SK-N-SH (cell line): ENCODE measurements around the gene CTDP1. TPM values are rescaled to one million over a fixed set of nuclear protein-coding genes. Genes with fewer than 3 reads are reported as not detected.

ENCODE experiments used
- CTCF ChIA-PET: fragments of 300-600, 350-600 bp; formaldehyde crosslinking; extraction: SDS; loops from one replicate; lab custom pipeline; 2021; lab: Yijun Ruan, JAX
- POLR2A ChIA-PET: fragments of 350-600 bp; sonication (Branson Sonifier 250); formaldehyde crosslinking; extraction: SDS; loops from one replicate; lab custom pipeline; 2020; ENCODE audit warnings: antibody characterized with exemption, inconsistent platforms; lab: Yijun Ruan, JAX
- DNase-seq: peaks from one replicate; pipeline ENCODE4 v3.0.0; 2012
- H2AFZ ChIP-seq: fragments of 200-600 bp; sonication (generic); 2 replicates; pipeline ENCODE4 v1.8.1; 2016; ENCODE audit warnings: antibody characterized with exemption, mild to moderate bottlenecking, low read depth
- H3F3A ChIP-seq: fragments of 200-600 bp; sonication (generic); replicated peaks from 2 replicates; pipeline ENCODE3; 2016; ENCODE audit warnings: antibody characterized with exemption, mild to moderate bottlenecking; ENCODE audit not compliant: insufficient read depth
- H3K27ac ChIP-seq, 2 experiments: fragments of 200-500 bp in 1 of 2; fragments of 200-600 bp in 1 of 2; sonication (Bioruptor generic) in 1 of 2; sonication (generic), shearing (Covaris generic) in 1 of 2; 2 replicates each; pipeline versions ENCODE4 v1.5.1 to v1.6.1; 2014 to 2016; ENCODE audit warnings: low read depth in 2 of 2, inconsistent platforms in 1 of 2, low read length in 1 of 2, mild to moderate bottlenecking in 1 of 2, mixed read lengths in 1 of 2
- H3K27me3 ChIP-seq: fragments of 200-600 bp; sonication (generic), shearing (Covaris generic); 2 replicates; pipeline ENCODE4 v1.6.1; 2016; ENCODE audit warnings: mixed run types; ENCODE audit not compliant: insufficient read depth
- H3K36me3 ChIP-seq, 2 experiments: fragments of 200-500 bp in 1 of 2; fragments of 200-600 bp in 1 of 2; sonication (Bioruptor generic) in 1 of 2; sonication (generic) in 1 of 2; replicated peaks in 1 of 2; 2 replicates each; pipeline versions ENCODE3 to v1.5.1; 2014 to 2016; ENCODE audit warnings: low read length in 1 of 2, mild to moderate bottlenecking in 1 of 2; ENCODE audit not compliant: insufficient read depth in 2 of 2, control insufficient read depth in 1 of 2
- H3K4me1 ChIP-seq, 2 experiments: fragments of 200-500 bp in 1 of 2; fragments of 200-600 bp in 1 of 2; sonication (Bioruptor generic) in 1 of 2; sonication (generic), shearing (Covaris generic) in 1 of 2; 2 replicates each; pipeline versions ENCODE4 v1.5.1 to v1.6.1; 2014 to 2016; ENCODE audit warnings: low read depth in 1 of 2, low read length in 1 of 2, mixed run types in 1 of 2; ENCODE audit not compliant: insufficient read depth in 2 of 2, control insufficient read depth in 1 of 2
- H3K4me2 ChIP-seq: fragments of 200-600 bp; sonication (generic), shearing (Covaris generic); 2 replicates; pipeline ENCODE4 v1.6.1; 2017; ENCODE audit warnings: mixed run types
- H3K4me3 ChIP-seq, 2 experiments: fragments of 200-500 bp in 1 of 2; fragments of 200-600 bp in 1 of 2; sonication (Bioruptor generic) in 1 of 2; sonication (generic), shearing (Covaris generic) in 1 of 2; 2 replicates each; pipeline versions ENCODE4 v1.5.1 to v1.8.1; 2014 to 2016; ENCODE audit warnings: low read depth in 2 of 2, inconsistent platforms in 1 of 2, low read length in 1 of 2, mild to moderate bottlenecking in 1 of 2, mixed read lengths in 1 of 2, moderate library complexity in 1 of 2
- H3K79me2 ChIP-seq: fragments of 200-600 bp; sonication (generic); 2 replicates; pipeline ENCODE4 v1.8.1; 2017; ENCODE audit warnings: mild to moderate bottlenecking; ENCODE audit not compliant: insufficient read depth
- H3K9ac ChIP-seq: fragments of 200-600 bp; sonication (generic); 2 replicates; pipeline ENCODE4 v1.6.1; 2017; ENCODE audit warnings: mixed run types
- H3K9me2 ChIP-seq: fragments of 200-600 bp; sonication (generic); 2 replicates; pipeline ENCODE4 v1.6.1; 2017; ENCODE audit warnings: mixed run types
- H3K9me3 ChIP-seq: fragments of 200-600 bp; sonication (generic); 2 replicates; pipeline ENCODE4 v1.6.1; 2017; ENCODE audit warnings: mixed run types, mild to moderate bottlenecking, moderate library complexity
- H4K20me1 ChIP-seq: fragments of 200-600 bp; sonication (generic); 2 replicates; pipeline ENCODE4 v1.6.1; 2017; ENCODE audit warnings: mild to moderate bottlenecking, mixed run types; ENCODE audit not compliant: insufficient read depth
- CHD2 ChIP-seq: fragments of 150-350 bp; IDR thresholded peaks from 2 replicates; pipeline ENCODE4 v1.6.1; 2018; ENCODE audit warnings: low read length; ENCODE audit not compliant: partially characterized antibody
- CTCF ChIP-seq: fragments of 200-600 bp; sonication (generic); IDR thresholded peaks from 2 replicates; pipeline ENCODE4 v1.6.1; 2017; ENCODE audit warnings: antibody characterized with exemption, mild to moderate bottlenecking, moderate library complexity
- ELF1 ChIP-seq: IDR thresholded peaks from 2 replicates; pipeline ENCODE4 v1.4.0; 2012
- FOSL2 ChIP-seq: IDR thresholded peaks from 2 replicates; pipeline ENCODE4 v1.4.0; 2012; ENCODE audit warnings: low read depth, mild to moderate bottlenecking, moderate library complexity, borderline replicate concordance
- GABPA ChIP-seq: IDR thresholded peaks from 2 replicates; pipeline ENCODE4 v1.4.0; 2012; ENCODE audit warnings: low read depth, mild to moderate bottlenecking
- MXI1 ChIP-seq: IDR thresholded peaks from 2 replicates; pipeline ENCODE4 v1.6.1; 2012; ENCODE audit warnings: mild to moderate bottlenecking, low read depth, low read length, improper control_type of control experiment
- NRF1 ChIP-seq: IDR thresholded peaks from 2 replicates; pipeline ENCODE4 v1.6.1; 2012; ENCODE audit warnings: low read depth, mild to moderate bottlenecking, low read length
- POLR2AphosphoS5 ChIP-seq: IDR thresholded peaks from 2 replicates; pipeline ENCODE4 v1.6.1; 2012; ENCODE audit warnings: low read depth, low read length
- RCOR1 ChIP-seq: fragments of 150-350 bp; IDR thresholded peaks from 2 replicates; pipeline ENCODE4 v1.6.1; 2017; ENCODE audit warnings: antibody characterized with exemption, low read length
- REST ChIP-seq: IDR thresholded peaks from 2 replicates; pipeline ENCODE4 v1.6.1; 2012; ENCODE audit warnings: mild to moderate bottlenecking, low read depth, low read length, moderate library complexity
- RXRA ChIP-seq: IDR thresholded peaks from 2 replicates; pipeline ENCODE4 v1.4.0; 2012; ENCODE audit warnings: low read depth, mild to moderate bottlenecking, borderline replicate concordance
- SIN3A ChIP-seq: IDR thresholded peaks from 2 replicates; pipeline ENCODE4 v1.6.1; 2012; ENCODE audit warnings: low read depth, mild to moderate bottlenecking, low read length, moderate library complexity, borderline replicate concordance
- SMC3 ChIP-seq: IDR thresholded peaks from 2 replicates; pipeline ENCODE4 v1.6.1; 2012; ENCODE audit warnings: low read depth, low read length, improper control_type of control experiment
- TAF1 ChIP-seq: IDR thresholded peaks from 2 replicates; pipeline ENCODE4 v1.6.1; 2012; ENCODE audit warnings: low read depth, mild to moderate bottlenecking, low read length, moderate library complexity, borderline replicate concordance
- USF2 ChIP-seq: fragments of 150-350 bp; IDR thresholded peaks from 2 replicates; pipeline ENCODE4 v1.6.1; 2017; ENCODE audit warnings: antibody characterized with exemption, low read length, low read depth, borderline replicate concordance
- ZBTB33 ChIP-seq: IDR thresholded peaks from 2 replicates; pipeline ENCODE4 v1.4.0; 2012; ENCODE audit warnings: low read depth, borderline replicate concordance
- WGBS: methylation state at CpG from one replicate; pipeline ENCODE4 v1.1.6; 2017; ENCODE audit warnings: low lambda C conversion rate; 5-methylcytosine and 5-hydroxymethylcytosine counted together
- polyA plus RNA-seq, 3 experiments: library from polyadenylated mRNA; depleted of rRNA; stranded (reverse); fragments of >200 nt; gene quantifications; 2 replicates each; pipeline ENCODE4 v1.2.3, GENCODE V29; 2012

The CTDP1 gene
- polyA plus RNA-seq, 1 of the 3 experiments (the other 2 are of a cell fraction), result 15.6 TPM

- peaks cover 12 to 43% of the 10 kb centered on the region in 2 experiments for H3K36me3 ChIP-seq
- TF ChIP-seq TAF1, result no peak
- no peak for TF ChIP-seq GABPA
- no peak for TF ChIP-seq REST
- TF ChIP-seq MXI1, result no peak
- no peak for TF ChIP-seq POLR2AphosphoS5
- TF ChIP-seq USF2, result no peak
- no peak for TF ChIP-seq ZBTB33
- no peak for TF ChIP-seq SIN3A
- TF ChIP-seq ELF1, result no peak
These were observed 19.2 kb downstream of the CTDP1 start for GRCh38 chr18:79698668-79699335.

DNA sequence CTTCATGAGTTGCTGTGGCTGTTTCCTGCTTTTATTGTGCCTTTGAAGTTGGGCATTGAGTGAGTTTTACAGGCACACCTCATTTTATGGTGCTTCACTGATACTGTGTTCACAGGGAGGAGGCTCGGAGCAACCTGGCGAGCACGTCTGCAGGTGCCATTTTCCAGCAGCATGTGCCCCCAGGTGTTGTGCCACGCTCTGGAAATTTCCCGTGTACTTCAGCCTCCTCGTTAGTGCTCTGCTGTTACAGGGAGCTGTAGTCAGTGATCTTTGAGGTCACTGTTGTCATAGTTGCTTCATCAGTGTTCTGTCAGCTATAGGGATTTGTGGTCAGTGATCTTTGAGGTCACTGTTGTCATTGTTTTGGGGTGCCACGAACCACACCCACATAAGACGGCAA lies 20.1 kb downstream of the CTDP1 start:
- H3K36me3 ChIP-seq, result peaks cover 12 to 48% of the 10 kb centered on the region in 2 experiments
- no peaks in the 10 kb centered on the region for H3F3A ChIP-seq
- H3K79me2 ChIP-seq, result 0 out of 2 replicates have a peak, but pooled peaks cover 2% of the 10 kb centered on the region
- H3K9me2 ChIP-seq, result no peaks in the 10 kb centered on the region
- no peak for DNase-seq
- no peaks in the 10 kb centered on the region for H3K27me3 ChIP-seq
- CTCF ChIA-PET, result no interaction called here
- H2AFZ ChIP-seq, result no peak overlapping the region
- H3K4me1 ChIP-seq, result no peaks in the 10 kb centered on the region
- H3K27ac ChIP-seq, result no peak overlapping the region
- POLR2A ChIA-PET, result no interaction called here
- H3K4me3 ChIP-seq, result no peak overlapping the region
- H4K20me1 ChIP-seq, result peaks cover 4% of the 10 kb centered on the region
- H3K9ac ChIP-seq, result no peak overlapping the region
- WGBS, result 100% methylated on average over 5 of the region's 8 CpGs
- no peaks in the 10 kb centered on the region for H3K9me3 ChIP-seq
- H3K4me2 ChIP-seq, result no peak overlapping the region
- TF ChIP-seq SIN3A (no peak), NRF1 (no peak), SMC3 (no peak), GABPA (no peak), CHD2 (no peak), CTCF (no peak), FOSL2 (no peak), RCOR1 (no peak), RXRA (no peak), USF2 (no peak), MXI1 (no peak)

More at GRCh38 chr18:79698668-79699335, 19.2 kb downstream of the CTDP1 start:
- no peaks in the 10 kb centered on the region for H3K9me3 ChIP-seq
- no peaks in the 10 kb centered on the region for H3F3A ChIP-seq
- H3K4me2 ChIP-seq, result no peak overlapping the region
- peaks cover 9% of the 10 kb centered on the region for H4K20me1 ChIP-seq
- H3K4me1 ChIP-seq, result no peaks in the 10 kb centered on the region
- 94% methylated on average over 10 of the region's 14 CpGs for WGBS
- no peak overlapping the region for H2AFZ ChIP-seq
- ChIA-PET CTCF (no interaction called here), POLR2A (no interaction called here)
- H3K9me2 ChIP-seq, result no peaks in the 10 kb centered on the region
- no peak overlapping the region for H3K27ac ChIP-seq
- DNase-seq, result no peak
- 0 out of 2 replicates have a peak, but pooled peaks cover 3% of the 10 kb centered on the region for H3K79me2 ChIP-seq
- H3K9ac ChIP-seq, result no peak overlapping the region
- no peaks in the 10 kb centered on the region for H3K27me3 ChIP-seq
- no peak overlapping the region for H3K4me3 ChIP-seq
